ENCODE results near the gene INPP5D.

- TF ChIP-seq CTCF (IDR thresholded peaks at IDR 0.05; ENCODE audit: low read depth, low read length, poor library complexity, severe bottlenecking) (no peak), EZH2phosphoT487 (IDR thresholded peaks at IDR 0.05; ENCODE audit: borderline replicate concordance, low read length) (no peak)
Measured at GRCh38 chr2:233141901-233142300, 81.8 kb downstream of the INPP5D start.

Data from DOHH2 (cell line).